Astrocyte of the hippocampus (primary cell): ENCODE data around the gene BAIAP2.

Experiments
- DNase-seq: peaks from one replicate; pipeline ENCODE4 v3.0.0; 2011; ENCODE audit warnings: low read depth, low spot score

BAIAP2 gene

DNA sequence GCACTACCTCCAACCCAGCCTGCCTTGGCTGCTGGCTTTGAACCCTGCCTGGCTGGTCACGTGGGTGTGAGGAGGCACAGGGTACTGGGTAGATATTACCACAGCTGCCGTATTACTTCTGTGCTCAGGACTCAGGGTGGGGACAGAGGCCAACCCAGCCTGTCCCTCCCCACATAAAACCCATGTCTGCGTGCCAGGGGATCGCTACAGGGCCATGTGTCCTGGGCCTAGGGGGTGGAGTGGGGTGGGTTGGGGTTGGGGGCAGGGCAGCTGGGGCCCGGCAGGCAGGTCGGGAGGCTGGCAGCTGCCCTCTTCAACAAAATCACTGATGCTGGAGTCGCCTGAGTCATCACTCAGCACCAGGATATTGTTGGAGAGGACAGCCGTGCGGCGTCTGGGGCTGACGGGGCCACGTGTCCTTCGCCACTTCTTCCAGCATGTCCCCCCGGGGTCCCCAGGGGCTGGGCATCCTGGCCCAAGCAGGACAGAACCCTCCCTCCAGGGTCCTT is 90.7 kb downstream of the BAIAP2 start:
- DNase-seq, result no peak

DNA sequence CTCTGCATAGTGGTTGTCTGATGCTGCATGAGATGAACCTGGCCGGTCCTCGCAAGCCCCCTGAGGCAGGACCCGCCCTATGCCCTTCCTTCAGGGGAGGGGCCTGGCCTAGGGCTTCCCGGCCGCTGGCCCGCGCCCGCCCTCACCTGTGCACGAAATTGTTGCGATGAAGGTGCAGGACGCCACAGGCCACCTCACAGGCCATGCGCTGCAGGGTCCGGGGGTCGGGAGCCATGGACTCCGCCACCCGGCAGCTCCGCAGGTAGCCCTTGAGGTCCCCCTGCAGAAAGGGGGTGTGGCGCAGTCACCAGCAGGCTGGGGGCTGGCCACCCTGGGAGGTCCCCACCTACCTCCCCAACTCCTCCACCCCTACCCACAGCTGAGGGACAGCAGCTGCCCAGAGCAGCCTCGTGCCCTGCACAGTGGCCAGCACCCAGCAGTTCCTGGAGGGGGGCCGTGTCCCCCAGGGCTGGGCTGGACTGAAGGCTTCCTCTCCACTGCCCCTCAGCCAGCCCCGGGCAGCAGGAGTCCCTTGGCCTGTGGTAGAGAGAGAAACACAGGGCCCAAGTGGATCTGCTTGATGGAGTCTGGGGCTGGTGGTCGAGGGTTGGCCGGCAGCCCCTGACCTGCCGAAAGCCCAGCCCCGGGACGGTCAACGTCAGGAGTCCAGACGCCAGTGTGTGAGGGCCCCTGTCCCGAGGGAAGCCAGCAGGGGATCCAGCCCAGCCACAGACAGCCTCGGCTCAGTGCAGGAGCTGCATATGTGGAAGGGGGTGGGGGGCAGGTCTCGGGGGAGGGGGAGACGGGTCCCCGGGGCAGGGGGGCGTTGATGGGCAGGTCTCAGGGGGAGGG is 91.6 kb downstream of the BAIAP2 start:
- DNase-seq, result no peak

DNA sequence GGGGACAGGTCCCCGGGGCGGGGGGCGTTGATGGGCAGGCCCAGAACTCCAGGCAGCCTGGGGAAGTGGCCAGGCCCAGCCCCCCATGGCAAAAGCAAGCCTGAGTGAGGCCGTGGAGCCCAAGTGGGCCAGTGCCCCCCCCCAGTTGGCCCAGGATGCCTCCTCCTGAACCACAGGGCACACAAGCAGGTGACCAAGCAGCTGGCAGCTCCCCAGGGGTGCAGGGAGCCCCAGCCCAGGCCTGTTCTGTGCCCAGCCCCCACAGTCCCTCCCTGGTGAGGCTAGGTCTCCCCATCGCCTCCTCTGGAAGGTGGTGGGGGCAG is 92.1 kb downstream of the BAIAP2 start:
- no peak for DNase-seq

DNA sequence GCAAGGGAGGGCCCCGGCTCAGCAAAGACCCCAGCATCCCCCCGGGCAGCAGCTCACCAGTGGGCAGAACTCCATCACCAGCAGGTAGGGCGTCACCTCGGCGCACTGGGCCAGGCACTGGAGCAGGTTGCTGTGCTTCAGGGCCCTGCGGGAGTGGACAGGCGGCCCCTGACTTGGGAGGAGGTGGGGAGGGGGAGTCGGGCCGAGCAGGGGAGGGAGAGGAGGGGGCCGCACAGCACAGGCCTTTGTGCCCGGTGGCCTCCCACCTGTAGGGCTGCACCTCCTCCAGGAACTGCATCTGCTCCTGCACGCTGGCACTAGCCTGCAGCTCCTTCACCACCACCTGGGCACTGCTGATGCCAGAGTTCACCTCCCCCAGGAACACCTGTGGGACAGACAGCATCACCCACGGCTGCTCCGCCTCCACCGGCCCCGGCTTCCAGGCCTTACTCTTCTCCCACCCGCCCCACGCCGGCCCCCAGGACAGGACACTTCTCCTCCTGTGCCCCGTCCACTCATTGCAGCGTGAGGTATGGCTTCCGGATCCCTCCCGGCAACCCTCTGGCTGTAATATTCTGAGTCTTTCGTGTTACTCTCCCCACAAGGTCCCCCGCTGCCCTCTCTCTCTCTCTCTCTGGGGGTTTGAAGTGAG is 92.7 kb downstream of the BAIAP2 start:
- DNase-seq, result no peak

DNA sequence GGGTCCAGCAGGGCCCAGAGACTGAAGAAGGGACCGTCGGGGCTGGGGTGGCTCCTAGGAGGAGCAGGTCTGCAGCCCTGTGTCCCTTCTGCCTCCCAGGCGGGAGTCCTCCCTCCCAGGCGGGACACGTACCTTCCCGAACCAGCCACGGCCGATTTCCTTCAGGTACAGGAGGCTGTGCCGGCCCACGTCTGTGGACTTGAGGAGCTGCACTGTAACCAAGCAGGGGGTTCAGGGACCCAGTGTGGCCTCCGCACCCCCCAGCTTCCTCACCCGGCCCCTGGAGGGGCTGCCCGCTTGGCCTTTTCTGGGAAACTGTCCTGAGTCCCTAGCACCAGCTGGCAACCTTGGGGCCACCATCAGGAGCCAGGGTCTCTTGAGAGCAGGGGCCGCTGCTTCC is 93.4 kb downstream of the BAIAP2 start:
- DNase-seq, result no peak

DNA sequence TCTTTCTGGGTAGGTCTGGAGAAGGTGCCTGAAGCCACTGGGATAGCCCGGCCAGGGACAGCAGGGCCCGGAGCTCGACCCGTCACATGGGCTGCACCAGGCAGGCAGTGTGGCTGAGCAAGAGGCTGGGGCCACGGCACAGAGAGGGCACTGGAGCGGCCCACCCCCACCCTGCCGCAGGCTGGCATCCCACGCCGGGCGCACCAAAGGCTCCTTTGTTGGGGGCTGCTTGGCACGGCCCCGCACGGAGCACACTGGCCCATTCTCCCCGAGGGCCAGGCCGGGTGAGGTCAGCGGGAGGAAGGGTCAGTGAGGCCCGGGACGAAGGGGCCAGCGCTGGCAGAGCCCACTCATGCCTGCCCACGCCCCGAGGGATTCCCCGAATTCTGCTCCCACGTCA is 93.8 kb downstream of the BAIAP2 start:
- no peak for DNase-seq

DNA sequence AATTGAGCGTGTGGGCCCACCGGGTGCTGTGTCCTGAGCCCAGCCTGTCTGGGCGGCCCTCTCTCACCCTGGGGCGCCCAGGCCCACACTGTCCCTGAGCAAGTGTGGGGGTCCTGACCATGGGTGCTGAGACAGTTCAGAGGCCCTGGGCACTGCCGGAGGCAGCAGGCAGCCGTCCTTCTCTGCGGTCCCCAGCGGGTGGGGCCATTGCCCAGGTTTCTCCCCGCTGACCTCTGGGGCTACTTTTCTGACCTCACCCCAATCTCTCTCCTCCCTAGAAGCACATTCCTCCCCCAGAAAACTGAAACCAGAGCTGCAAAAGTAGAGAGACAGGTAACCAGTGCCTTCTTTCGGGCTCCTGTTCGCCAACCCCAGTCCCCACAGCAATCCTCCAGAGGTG is 94.3 kb downstream of the BAIAP2 start:
- no peak for DNase-seq

DNA sequence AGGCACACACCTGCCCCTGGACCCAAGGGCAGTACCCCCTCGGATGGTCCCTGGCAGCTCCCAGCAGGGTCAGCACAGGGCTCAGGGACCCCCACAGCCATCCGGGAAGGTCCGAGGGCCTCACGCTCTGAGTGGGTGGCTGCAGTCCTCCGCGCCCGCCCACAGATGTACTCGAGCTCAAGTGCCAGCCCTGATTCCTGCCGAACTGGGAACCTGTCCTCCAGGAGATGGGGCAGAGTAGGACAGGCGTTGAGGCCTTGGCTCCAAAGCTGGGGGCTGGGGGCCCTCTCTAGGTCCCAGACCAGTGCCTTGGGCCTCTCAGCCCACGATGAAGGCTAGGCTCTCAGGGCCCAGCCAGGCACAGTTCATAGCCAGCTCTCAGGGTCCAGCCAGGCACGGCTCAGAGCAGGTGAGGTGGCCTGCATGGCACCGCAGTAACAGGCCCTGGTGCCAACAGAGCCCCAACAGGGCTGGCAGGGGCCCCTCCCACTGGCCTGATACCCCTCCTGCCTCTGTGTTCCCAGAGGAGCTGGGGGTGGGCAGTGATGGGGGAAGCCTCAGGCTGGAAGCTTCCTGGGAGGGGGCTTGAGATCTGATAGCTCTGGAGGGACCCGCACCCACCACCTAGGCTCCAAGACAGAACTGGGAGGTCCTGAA is 94.9 kb downstream of the BAIAP2 start:
- DNase-seq, result no peak

DNA sequence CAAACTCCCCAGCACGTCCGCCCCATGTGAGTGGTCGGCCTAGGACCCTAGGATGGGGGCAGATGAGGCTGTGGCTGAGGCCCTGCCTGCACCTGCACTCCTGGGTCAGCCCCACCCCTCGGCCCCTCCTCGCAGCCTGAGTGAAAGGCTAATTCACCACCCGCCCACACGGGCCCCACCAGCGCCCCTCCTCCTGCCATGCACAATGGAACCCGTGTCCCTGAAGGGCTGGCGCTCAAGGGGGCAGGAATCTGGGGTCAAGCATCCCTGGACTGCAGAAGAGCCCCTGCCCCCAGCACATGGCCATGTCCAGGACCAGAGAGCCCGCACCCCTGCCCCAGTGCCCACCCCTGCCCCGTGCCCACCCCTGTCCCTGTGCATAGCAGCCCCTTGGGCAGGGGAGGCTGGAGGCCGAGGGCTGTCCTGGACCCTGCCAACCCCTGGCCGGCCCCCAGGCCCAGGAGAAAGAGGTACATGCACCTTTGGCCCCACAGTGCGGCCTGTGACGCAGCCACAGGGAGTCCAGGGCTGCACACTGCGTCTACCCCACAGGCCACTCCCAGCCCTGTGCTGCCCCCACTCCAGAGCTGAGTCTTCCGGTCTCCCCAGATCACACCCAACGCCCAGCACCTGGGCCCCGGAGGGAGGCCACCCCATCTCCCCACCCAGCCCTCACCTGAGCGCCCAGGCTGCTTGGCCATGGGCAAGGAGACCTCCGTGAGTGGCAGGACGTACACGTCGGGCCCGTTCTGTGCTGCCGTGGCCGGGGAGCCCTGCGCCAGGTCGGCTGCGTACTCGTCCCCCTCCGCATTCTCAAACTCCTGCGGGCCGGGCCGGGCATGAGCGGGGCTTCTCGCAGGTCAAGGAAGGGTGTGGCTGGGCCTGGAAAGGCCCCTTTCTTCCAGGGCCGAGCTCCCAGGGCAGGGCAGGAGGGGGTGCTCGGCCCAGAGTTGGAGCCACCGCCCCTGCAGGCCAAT is 95.7 kb downstream of the BAIAP2 start:
- DNase-seq, result no peak

DNA sequence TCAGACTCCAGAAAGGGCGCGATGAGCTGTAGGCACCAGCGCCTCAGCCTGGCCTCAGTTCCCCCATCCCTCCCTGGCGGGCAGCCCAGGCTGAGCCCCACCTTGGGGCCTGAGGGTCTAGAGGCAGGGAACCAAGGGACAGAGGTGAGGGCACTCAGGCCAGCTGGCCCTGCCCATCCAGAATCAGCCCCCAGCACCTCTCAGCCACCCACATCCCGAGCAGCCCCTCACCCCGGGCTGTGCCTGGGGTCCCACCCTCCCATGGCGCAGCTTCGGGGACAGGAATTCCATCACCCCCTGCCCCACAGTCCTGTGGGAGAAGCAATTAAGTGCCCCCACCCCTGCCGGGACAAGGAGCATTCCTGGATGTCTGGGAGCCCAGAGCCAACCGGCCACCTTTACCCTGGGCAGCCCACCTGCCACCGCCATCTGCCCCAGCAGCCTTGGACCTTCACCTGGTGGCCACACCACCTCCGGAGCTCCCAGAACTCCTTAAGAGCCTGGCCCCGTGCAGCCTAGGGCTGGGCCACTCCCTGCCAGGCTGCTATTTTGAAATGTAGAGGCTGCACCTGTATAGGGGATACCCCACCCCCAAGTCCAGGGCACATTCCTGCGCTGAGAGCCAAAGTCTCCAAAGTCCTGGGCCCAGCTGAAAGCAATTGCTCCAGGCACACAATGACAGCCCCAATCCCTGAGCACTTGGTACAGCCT is 96.7 kb downstream of the BAIAP2 start:
- no peak for DNase-seq

DNA sequence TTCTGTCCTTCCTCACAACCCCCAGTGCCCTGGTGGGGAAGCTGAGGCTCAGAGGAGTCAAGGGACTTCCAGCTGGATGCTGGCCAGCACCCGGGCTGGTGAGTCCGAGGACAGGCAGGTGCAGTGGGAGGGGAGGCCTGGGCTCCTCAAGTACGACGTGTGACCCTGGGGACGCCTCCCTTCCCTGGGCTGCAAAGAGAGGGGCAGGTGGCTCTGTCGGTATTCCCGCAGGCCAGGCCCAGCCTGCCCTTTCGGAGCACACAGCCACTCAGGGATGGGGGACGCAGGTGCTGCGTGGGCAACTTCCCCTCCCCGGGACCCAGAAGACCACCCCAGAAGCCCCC is 97.2 kb downstream of the BAIAP2 start:
- no peak for DNase-seq

DNA sequence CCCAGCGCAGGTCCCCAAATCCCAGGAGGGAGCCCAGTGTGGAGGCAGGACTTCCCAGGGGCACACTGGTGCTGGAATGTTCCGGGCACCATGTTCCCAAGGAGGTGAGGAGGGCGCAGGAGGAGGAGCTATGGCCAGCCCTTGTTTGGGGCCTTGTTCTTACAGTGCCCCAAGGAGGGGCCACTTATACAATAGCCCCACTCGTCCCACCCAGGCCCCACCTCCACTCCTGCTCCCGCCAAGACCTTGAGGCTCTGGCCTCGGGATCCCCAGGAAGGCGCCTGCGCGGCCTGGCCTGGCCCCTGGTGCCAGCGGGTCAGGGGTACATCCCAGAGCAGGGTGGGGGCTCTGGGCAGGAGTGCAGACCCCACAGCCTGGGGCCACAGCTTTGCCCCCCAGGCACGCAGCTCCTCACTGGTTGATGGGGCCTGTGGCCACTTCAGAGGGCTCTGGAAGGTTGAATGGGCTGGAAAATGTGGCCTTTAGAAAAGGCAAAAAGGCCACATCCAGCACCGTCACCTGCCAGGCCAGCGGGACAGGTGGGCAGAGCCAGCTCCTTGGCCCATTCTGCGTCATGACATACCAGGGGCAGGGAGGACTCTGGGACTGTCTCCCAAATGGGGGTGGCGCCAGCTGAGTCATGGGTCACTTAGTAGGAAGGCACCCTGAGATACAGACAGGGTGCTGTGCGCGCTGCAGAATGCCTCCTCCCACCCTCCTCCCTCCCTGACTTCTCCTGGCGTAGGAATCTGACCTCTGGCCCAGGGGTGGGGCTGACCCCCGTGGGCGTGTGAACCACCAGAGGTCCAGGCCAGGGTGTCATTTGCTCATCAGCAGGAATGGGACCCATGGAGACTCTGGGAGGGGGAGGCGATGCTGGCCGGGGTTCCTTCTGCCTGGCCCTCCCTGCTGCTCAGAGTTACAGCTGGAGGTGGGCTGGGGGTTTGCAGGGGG is 98.1 kb downstream of the BAIAP2 start:
- DNase-seq, result no peak

DNA sequence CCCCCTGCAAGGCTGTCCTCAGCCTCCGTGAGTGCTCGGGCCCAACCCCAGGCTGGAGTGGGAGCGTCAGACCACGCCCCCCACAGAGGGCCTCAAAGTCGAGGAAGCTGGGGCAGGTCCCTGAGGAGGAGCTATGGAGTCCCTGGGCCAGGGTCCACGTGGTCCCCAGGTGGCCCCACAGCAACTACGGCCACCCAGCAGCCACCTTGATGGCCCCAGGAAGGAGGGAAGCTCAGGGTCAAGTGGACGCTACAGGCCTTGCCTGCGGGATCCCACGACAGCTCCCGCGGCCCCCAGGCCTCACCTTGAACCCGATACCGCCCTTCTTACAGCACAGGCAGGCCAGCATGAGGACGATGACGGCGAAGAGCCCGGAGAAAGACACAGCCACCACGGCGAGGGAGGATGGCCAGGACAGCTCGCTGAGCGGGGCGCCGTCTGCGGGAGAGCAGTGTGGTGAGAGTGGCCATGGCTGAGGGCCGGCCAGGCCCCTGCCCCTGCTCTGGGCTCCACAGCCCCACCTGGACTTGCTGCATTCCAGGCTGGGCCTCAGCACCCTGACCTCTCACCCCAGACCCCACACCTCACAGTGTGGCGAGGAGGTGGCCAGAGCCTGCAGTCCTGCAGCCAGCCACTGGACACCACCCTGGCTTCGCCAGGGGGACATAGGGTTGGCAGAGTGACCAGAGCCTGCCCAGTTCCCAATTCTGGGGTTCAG is 99.3 kb downstream of the BAIAP2 start:
- DNase-seq, result no peak

DNA sequence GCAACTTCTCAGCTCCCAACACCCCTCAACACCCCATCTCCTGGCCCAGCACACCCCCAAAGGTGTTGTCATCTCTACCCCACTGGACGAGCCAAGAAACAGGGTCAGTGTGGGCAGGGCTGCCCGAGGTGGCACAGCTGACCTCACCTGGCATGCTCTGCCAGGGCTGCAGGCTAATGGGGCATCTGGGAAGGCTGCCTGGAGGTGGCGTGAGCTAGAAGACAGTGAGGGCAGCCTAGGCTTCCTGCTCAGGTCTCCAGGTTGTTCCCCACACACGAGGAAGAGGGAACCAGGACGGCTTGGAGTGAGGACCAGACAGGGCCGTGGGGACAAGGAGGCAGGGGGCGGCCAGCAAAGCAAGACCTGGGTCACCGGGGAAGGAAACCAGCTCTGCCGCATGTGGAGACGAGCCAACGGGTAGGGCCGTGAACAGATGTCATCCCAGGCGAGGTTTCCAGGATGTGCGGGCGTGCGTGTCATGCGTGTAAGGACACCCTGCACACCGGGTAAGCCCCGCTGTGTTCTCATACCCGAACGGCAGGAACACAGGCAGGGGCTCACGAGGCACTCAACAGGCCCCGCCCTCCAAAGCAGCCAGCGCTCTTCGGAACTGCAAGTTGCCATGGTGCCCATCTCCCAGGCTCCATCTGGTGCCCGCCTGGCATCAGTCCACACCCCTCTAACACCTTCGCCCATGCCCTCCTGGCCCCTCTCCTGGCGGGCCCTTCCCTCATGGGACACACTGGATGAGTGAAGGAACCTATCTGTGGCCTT is 100.7 kb downstream of the BAIAP2 start:
- DNase-seq, result no peak

DNA sequence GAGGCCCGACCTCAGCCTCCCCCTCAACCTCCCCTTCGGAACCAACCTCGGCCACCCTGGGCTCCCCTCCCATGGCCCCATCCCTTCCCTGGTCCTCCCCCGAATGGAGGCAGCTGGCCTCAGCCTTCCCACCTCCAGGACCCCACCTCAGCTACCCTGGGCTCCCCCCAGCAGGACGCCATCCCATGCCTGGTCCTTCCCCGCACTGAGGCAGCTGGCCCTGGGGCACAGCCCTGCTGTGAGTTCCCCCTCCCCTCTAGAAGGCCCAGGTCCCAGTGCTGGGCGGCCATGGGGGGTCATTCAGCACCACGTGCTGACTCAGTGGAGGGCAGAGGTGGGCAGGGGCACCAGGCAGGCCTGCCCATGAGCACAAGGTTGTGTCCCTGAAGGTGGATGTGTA is 101.4 kb downstream of the BAIAP2 start:
- DNase-seq, result no peak

DNA sequence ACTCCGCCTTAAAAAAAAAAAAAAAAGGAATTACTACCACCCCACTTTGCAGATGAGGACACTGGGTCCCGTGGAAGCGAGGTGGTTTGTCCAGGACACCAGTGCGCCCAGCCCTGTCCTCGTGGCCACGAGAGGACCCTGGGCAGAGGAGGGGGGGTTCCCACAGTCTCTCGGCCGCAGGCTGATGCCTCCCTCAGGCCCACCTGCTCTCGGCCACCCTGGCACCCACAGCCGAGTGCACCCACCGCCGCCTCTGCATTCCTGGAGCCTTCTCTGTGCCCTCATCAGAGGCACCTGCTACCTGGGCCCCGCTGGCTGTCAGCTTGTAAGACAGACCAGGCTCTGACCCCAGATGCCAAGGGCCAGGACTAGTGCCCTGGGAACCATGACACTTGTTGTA is 102.3 kb downstream of the BAIAP2 start:
- no peak for DNase-seq

DNA sequence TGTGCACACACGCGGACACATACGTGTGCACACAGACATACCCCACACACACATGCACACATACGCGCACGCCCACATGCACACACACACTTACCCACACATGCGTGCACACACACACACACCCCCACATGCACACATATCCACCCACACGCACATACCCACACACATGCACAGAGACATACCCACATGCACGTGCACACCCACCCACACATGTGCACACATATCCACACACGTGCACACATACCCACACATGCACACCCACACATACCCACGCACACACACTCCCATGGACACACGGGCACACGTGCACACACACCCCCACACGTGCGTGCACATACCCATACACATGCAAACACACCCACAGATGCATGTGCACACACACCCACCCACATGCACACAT is 103.1 kb downstream of the BAIAP2 start:
- no peak for DNase-seq

DNA sequence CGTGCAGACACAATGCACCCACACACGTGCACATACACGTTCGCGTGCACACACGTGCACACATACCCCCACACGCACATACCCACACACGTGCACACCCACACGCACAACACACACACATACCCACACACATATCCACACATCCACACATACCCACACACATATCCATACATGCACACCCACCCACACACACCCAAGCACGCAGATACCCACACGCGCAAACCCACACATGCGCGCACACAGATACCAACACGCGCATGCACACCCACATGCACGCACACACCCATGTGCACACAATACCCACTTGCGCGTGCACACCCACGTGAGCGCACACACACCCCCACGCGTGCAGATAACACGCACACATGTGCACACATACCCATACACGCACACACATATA is 103.5 kb downstream of the BAIAP2 start:
- DNase-seq, result no peak
